GM12892 (cell line): ENCODE measurements around the gene SRC.

Experiments used
- POLR2A ChIP-seq: IDR thresholded peaks from 2 replicates; pipeline ENCODE4 v1.6.1; 2011; ENCODE audit warnings: low read depth, low read length, control low read depth
- POLR2AphosphoS5 ChIP-seq: IDR thresholded peaks from 2 replicates; pipeline ENCODE4 v1.6.1; 2011; ENCODE audit warnings: low read depth, low read length, control low read depth

- TF ChIP-seq POLR2A (no peak), POLR2AphosphoS5 (no peak)
These were observed 79.2 kb downstream of the SRC start for GRCh38 chr20:37425103-37425625.
